Fibroblast of gingiva (primary cell): ENCODE results near the gene SLC30A3.

ENCODE experiments used
- DNase-seq: peaks from one replicate; pipeline ENCODE4 v3.0.0-alpha.2; 2011; ENCODE audit warnings: low read depth

Gene SLC30A3

DNA sequence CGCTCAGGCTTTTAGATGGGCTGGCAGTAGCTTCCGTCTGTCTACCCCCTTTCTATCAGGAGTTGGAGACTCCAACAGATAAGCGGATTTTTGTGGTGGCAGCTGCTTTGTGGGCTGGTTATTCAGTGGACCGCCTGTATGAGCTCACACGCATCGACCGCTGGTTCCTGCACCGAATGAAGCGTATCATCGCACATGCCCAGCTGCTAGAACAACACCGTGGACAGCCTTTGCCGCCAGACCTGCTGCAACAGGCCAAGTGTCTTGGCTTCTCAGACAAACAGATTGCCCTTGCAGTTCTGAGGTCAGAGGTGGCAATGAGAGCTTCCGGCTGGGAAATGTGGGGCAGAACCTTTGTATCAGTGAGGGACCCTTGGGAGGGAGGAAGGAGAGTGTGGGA is 30.9 kb downstream of the SLC30A3 start:
- DNase-seq, result no peak

- no peak for DNase-seq
These were observed 35.3 kb downstream of the SLC30A3 start for GRCh38 chr2:27227501-27227900.

- no peak for DNase-seq
These were observed 37.3 kb downstream of the SLC30A3 start for GRCh38 chr2:27225526-27225925.

- DNase-seq, result no peak
These were observed 39.4 kb downstream of the SLC30A3 start for GRCh38 chr2:27223416-27223815.

DNA sequence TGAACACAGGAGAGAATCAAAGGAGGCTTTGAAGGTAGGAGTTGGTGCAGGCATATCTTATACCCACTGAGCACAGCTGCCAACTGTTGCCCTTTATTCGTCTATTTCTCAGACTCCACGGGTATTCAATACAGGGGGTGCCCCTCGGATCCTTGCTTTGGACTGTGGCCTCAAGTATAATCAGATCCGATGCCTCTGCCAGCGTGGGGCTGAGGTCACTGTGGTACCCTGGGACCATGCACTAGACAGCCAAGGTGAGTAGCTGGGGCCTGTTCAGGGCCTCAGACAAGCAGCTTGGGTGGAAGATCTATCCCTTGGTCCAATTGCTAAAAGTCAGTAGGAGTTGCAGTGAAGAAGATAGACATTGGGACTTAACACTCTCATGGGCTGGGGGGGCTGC is 40.4 kb downstream of the SLC30A3 start:
- no peak for DNase-seq

GRCh38 chr2:27221166-27221565 is 41.7 kb downstream of the SLC30A3 start:
- no peak for DNase-seq

- no peak for DNase-seq
These were observed 42.8 kb downstream of the SLC30A3 start for GRCh38 chr2:27220091-27220490.

DNA sequence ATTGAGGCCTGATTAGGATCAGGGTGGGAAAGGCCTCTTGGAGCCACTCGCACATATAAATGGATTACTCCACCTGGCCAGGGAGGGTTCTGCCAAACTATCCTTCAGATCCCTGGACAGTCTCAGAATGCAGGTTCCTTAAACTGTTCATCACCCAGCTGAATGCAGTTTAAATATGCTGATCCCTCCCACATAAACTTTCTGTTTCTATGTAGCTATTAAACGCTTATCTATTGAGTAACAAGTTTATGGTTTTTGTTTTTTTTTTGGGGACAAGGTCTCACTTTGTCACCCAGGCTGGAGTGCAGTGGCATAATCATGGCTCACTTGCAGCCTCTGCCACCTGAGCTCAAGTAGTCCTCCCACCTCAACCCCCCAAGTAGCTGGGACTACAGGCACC is 43.8 kb downstream of the SLC30A3 start:
- DNase-seq, result no peak

DNA sequence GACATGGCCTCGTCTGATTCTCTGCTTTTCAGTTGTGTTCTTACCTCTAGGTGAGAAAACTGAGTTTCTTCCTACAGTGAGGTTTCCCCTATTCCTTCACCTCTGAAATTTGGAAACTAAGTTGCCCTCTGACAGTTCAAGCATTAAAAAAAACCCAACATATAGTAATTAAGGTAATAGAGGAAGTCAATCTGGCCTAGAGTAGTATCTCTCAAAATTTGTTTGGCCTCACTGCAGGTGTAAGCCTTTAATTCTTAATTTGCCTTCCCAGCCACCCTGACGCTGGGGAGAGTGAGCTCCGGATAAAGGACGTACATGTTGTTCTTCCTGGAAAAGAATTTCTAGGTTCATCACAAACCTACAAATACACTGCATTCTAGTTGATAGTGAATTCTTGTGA is 44.2 kb downstream of the SLC30A3 start:
- no peak for DNase-seq

DNA sequence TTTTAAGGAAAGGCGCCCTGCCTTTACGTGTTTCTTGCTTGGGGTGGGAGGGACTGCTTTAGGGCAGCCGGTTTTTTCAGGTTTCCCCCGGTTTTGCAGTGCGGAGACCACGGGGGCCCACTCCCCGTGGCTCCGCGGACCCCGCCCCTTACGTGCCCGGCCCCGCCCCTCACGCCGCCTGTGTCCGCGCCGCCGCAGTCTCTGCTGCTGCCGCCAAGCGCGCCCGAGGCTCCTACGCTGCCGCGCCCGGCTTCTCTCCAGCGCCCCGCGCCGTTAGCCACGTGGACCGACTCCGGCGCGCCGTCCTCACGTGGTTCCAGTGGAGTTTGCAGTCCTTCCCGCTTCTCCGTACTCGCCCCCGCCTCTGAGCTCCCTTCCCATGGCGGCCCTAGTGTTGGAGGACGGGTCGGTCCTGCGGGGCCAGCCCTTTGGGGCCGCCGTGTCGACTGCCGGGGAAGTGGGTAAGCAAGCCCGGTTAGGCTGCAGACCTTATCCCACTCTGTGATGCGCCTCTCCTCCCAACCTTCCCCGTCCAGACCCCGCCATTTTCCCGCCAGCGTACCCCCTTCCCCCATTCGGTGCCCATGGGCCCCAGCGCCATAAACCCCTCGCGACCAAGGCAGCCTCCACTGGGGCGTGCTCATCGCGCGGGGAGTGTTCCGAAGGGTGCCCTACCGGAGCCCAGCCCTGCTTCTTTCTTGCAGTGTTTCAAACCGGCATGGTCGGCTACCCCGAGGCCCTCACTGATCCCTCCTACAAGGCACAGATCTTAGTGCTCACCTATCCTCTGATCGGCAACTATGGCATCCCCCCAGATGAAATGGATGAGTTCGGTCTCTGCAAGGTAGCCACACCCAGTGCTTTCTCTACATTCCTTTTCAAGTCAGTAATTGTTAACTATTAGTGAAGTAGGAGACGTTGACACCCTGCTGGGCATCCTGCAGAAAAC is 45.4 kb downstream of the SLC30A3 start, which contains the start of gene CAD:
TSS of gene CAD (plus strand) at position 197 of the 949 bp plus-strand sequence. CDS start at position 380, 183 bp downstream.
- DNase-seq, result peak; percentile 78

DNA sequence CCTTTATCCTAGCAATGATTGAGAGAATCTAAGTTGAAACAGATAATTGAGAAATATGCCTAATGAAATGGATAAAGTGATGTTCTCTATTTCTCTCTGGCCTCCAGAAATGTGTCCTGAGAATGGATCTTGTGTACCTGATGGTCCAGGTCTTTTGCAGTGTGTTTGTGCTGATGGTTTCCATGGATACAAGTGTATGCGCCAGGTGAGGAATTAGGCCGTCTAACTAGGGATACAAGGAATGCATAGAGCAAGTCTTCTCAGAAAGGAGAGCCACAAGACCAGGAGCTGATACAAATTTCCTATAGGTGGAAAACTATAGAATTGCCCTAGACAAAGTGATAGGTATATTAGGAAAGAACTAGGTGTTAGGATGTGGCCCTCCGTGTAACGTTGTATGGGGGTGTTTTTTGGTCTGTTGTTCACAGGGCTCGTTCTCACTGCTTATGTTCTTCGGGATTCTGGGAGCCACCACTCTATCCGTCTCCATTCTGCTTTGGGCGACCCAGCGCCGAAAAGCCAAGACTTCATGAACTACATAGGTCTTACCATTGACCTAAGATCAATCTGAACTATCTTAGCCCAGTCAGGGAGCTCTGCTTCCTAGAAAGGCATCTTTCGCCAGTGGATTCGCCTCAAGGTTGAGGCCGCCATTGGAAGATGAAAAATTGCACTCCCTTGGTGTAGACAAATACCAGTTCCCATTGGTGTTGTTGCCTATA is 46.3 kb downstream of the SLC30A3 start:
- no peak for DNase-seq

DNA sequence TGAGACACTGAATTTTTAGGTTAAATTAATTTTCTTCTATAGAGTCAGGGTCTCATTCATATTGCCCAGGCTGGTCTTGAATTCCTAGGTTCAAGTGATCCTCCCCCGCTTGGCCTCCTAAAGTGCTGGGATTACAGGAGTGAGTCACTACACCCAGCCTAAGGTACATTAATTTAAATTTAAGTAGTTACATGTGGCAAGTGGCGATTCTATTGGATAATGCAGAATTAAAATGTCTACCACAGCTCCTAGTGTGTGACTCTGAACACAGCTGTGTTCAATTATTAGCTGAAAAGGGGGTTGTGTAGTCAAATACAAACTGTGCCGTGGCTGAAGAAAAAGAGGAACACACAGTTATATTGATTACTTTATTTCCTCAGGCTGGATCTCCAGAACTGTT is 47.9 kb downstream of the SLC30A3 start:
- peak; percentile 23 for DNase-seq

DNA sequence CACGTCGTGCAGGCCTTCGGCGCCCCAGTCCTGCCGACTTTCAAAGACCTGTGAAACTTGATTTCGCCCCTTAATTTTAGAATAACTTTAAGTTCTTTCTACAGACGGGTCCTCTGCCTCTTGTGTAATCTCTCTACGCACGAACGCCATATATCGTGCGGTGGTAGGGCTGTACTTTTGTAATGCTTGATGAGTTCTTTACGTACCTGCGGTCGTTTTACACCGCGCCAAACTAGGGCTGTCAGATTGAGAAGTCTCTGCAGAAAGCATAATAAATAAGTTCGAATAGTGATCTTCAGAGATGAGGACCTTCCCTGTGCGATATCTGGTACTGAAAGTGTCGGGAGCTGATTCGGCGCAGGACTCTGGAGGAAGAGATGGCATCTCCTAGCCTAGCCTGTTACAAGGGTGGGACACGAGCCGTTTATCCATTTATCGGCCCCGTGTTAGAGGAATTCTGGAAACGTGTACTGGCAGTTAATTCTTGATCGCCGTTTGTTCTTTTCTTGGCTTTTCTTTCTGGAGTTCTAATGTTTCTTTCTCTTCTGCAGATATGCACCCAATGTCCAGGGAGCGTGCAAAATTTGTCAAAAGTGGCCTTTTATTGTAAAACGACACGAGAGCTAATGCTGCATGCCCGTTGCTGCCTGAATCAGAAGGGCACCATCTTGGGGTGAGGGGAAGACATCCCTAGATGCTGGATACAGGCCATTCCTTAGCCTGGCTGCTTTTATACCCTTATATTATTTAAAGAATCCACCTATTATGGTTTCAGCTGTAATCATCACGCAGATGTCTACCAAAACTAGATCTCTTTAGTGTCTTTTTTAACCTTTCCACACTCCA is 50.0 kb downstream of the SLC30A3 start:
- peak; percentile 79 for DNase-seq

- peak; percentile 89 for DNase-seq
These were observed 50.8 kb downstream of the SLC30A3 start, which contains the start of the genes ATRAID and SLC5A6 for GRCh38 chr2:27211943-27212625. Gene ATRAID, plus strand, starts transcription at chr2:27212041. Its CDS starts 328 bp downstream, at chr2:27212369. Gene SLC5A6, minus strand, starts transcription at chr2:27212268. Its CDS starts 4,618 bp downstream, at chr2:27207650.

DNA sequence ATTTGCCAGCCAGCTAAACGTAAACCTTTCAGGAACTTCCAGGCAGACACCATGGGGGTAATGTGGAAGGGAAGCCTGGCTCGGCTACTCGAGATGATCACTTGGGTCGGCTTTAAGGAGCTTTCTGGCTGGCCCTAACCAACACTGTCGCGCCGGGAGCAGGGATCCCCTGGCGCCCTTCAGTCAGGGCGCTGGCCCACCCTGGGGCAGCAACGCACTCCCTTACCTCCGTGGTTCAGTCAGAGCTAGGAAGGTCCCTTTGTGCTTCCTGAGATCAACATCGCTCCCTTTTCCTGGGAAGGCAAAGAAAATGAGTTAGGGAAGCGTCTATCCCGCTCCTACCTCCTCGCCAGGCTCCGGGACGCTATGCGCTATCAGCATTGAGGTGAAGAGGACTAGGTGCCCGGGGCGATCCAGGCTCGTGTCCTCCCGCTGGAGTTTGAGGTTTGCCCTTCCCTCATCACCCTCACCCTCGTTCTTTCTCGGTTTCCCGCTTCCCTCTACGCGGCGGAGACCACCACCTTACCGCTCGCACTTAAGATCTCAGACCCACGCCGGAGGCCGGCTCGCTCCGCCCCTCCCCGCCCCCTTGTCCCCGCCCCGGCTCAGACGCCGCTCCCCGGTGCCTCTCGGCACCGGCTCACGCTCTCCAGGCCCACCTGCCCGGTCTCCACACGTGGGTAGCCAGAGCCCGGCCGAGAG is 51.5 kb downstream of the SLC30A3 start:
- no peak for DNase-seq

DNA sequence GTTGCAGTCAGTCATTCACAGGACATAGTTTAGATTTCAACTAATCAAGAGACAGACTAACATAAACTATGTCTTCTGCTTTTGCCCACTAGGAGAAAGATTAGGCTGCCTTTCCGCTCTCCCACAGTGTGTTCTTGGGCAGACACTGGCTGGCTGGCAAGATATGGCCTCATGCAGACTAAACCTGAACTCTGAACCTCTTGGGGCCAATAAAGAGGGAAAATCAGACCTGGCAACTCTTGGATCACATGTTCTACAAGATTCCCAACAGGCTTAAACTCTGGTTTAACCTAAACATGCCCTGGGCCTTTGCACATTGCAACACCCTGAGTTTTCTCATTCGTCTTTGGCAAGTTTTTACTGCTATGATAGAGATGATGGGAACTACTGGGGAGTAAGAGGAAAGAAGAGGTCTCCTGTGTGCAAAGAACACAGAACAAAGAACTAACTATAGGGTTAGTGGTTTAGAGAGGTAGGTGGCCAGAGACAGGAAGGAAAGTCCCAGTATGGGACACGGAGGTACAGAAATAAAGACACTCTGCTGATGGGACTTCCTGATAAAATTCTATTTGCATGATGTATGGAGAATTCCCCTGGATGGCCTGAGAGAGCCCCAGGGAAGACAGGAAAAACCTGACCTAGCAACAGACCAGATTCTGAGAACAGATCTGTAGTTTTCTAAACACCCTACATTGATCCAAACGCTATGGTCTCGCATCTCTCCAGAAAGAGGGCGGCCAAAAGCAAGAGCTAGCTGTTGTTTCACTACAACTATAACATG is 53.0 kb downstream of the SLC30A3 start:
- DNase-seq, result peak; percentile 48

- DNase-seq, result no peak
These were observed 54.3 kb downstream of the SLC30A3 start for GRCh38 chr2:27208486-27209050.

DNA sequence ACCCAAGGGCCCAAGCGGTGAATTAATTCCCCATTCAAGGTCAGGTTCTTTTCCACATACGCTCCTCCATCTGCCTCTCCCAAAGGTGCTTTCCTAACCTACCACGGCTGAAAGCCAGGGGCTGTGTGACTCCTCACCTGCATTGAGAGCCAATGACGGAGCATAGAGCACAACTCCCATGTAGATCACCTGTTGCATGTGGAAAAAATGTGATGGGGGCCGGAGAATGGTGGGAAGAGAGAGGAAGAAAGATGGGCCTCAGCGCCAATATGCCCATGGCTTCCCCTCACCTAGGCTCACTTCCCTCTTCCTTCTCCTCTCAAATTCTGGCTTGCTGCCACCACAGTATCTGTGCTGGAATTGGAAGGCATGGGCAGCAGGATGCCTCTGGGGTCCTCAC is 56.5 kb downstream of the SLC30A3 start:
- DNase-seq, result no peak

- no peak for DNase-seq
These were observed 57.6 kb downstream of the SLC30A3 start for GRCh38 chr2:27205206-27205605.

- no peak for DNase-seq
These were observed 58.3 kb downstream of the SLC30A3 start for GRCh38 chr2:27204566-27204965.
